Brain microvascular endothelial cell (primary cell): Measurements from ENCODE around the gene PRPF6.

Experiments used
- DNase-seq: peaks from one replicate; pipeline ENCODE4 v3.0.0-alpha.2; 2020
- H3K27ac ChIP-seq: fragments of 250-450 bp; sonication (Bioruptor Pico); 2 replicates; pipeline ENCODE4 v1.5.1; 2020; ENCODE audit warnings: mild to moderate bottlenecking, moderate library complexity
- H3K27me3 ChIP-seq: fragments of 250-450 bp; sonication (Bioruptor Pico); replicated peaks from 2 replicates; pipeline ENCODE4 v1.5.1; 2020; ENCODE audit warnings: mild to moderate bottlenecking
- H3K36me3 ChIP-seq: fragments of 250-450 bp; sonication (Bioruptor Pico); replicated peaks from 2 replicates; pipeline ENCODE4 v1.5.1; 2020; ENCODE audit warnings: mild to moderate bottlenecking
- H3K4me3 ChIP-seq: 2 replicates; pipeline ENCODE4 v1.5.1; 2011; ENCODE audit warnings: low read depth, mild to moderate bottlenecking, control low read depth, low read length, moderate library complexity
- in situ Hi-C: cut with HindIII; loops from 2 replicates; pipeline ENCODE4 v1.10.0; 2017; ENCODE audit warnings: low sequenced_read_pairs, low pct_ligation_motif_present
- TF ChIP-seq, protein P1 (sequence below): IDR thresholded peaks from 2 replicates; pipeline ENCODE4 v1.5.1; 2011; ENCODE audit warnings: low read depth, mild to moderate bottlenecking, moderate library complexity, low read length, control low read depth, inconsistent platforms; ENCODE audit errors: missing control alignments

Gene PRPF6

DNA sequence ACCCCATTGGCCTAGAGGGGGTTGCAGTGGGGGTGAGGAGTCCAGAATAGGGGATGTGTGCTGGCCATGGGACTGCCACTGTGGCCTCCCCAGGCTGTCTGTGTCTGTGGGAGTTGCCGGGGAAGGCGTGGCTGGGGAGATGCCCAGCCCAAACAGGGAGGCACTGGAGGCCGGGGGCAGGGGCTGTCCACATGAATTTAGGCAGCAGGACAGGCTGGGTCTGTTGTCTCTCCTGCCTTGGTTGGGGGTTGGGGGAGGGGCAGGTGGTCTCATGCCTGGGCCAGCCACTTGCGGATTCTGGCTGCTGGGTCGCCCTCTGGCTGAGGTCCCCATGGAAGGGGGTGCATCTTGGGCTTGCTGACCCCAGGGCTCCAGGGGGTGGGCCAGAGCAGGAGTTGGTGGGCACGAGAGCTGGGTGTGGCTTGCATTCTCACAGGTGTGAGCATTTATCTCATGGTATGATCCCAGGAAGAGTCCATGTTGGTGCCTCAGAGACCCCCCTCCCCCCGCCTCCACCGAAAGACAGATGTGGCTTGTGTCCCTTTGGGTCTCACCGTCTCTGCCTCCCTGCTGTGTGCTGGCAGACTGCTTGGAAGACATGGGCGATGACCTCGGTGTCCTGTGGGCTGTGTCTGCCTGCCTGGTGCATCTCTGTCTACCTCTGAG is 64.5 kb downstream of the PRPF6 start:
- H3K27me3 ChIP-seq = peaks cover 39% of the 10 kb centered on the region
- no peak for DNase-seq

DNA sequence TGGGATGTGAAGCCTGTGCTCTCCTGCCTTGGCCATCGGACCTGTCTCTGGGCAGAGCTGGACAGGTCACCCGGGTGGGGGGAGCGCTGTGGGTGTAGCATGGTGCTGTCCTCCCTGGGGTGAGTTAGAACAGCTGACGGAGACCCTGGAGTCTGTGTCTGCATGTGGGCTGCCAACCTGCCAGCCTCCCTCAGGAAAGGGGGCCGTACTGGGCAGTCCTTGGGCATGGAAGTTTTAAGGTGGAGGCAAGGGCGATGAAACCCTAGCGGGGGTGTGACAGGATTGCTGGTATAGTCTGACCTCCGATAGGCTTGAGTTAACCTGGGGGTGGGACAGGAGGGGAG is 66.1 kb downstream of the PRPF6 start:
- no peaks in the 10 kb centered on the region for H3K36me3 ChIP-seq
- in situ Hi-C loops = no loop called here
- no peak overlapping the region for H3K4me3 ChIP-seq
- no peak overlapping the region for H3K27ac ChIP-seq
- DNase-seq = no peak
- peaks cover 25% of the 10 kb centered on the region for H3K27me3 ChIP-seq
- TF ChIP-seq, protein P1, sequence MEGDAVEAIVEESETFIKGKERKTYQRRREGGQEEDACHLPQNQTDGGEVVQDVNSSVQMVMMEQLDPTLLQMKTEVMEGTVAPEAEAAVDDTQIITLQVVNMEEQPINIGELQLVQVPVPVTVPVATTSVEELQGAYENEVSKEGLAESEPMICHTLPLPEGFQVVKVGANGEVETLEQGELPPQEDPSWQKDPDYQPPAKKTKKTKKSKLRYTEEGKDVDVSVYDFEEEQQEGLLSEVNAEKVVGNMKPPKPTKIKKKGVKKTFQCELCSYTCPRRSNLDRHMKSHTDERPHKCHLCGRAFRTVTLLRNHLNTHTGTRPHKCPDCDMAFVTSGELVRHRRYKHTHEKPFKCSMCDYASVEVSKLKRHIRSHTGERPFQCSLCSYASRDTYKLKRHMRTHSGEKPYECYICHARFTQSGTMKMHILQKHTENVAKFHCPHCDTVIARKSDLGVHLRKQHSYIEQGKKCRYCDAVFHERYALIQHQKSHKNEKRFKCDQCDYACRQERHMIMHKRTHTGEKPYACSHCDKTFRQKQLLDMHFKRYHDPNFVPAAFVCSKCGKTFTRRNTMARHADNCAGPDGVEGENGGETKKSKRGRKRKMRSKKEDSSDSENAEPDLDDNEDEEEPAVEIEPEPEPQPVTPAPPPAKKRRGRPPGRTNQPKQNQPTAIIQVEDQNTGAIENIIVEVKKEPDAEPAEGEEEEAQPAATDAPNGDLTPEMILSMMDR = no peak

More for the DNA sequence above, 64.5 kb downstream of the PRPF6 start:
- TF ChIP-seq, protein P1 = no peak
- Histone ChIP-seq H3K4me3 (no peak overlapping the region), H3K27ac (no peak overlapping the region), H3K36me3 (no peaks in the 10 kb centered on the region)
- in situ Hi-C loops = no loop called here

DNA sequence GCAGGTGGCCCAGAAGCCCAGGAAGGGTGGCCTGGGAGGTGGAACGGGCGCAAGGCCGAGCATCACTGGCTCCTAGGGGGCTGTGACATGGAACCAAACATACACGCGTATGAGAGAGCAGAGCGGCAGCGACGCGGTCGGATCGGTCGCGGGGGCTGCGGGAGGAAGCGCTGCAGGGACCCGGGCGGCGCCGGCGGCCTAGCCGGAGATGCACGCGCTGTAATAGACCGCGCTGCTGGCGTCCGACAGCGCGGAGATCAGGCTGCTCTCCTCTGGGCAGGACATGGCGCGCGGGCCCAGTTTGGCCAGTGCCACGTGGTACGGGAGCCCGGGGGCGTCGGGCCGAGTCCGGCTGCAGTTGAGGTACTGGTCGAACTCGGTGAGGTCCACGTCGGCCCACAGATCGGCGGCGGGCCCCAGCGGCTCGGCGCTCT is 67.1 kb downstream of the PRPF6 start:
- Histone ChIP-seq H3K36me3 (no peaks in the 10 kb centered on the region), H3K27me3 (peaks cover 20% of the 10 kb centered on the region), H3K27ac (no peak overlapping the region), H3K4me3 (no peak overlapping the region)
- TF ChIP-seq, protein P1 = no peak
- no peak for DNase-seq
- in situ Hi-C loops = no loop called here

DNA sequence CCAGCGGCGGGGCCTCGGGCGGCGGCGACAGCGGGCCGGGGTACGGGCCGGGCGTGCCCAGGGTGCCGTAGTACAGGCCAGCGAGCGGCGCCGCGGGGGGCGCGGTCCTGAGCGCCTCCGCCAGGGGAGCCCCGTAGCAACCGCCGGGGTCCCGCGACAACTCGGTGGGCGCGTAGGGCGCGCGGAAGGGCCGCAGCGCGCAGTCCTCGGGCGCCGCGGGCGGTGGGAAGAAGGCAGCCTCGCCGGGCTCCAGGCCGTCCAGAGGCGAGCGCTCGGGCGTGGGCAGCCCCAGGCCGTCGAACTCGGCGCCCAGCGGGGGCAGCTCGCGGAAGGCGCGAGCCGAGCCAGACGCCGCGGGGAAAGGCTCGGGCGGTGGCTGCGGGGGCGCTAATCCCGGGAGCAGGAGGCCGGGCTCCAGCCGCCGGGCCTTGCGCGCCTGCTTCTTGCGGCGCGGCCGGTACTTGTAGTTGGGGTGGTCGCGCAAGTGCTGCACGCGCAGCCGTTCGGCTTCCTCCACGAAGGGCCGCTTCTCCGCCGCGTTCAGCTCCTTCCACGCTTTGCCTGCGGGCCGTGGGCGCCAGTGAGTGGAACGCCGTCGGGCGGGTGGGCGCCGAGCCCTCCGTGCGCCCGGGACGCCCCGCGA is 67.6 kb downstream of the PRPF6 start:
- no peak overlapping the region for H3K4me3 ChIP-seq

DNA sequence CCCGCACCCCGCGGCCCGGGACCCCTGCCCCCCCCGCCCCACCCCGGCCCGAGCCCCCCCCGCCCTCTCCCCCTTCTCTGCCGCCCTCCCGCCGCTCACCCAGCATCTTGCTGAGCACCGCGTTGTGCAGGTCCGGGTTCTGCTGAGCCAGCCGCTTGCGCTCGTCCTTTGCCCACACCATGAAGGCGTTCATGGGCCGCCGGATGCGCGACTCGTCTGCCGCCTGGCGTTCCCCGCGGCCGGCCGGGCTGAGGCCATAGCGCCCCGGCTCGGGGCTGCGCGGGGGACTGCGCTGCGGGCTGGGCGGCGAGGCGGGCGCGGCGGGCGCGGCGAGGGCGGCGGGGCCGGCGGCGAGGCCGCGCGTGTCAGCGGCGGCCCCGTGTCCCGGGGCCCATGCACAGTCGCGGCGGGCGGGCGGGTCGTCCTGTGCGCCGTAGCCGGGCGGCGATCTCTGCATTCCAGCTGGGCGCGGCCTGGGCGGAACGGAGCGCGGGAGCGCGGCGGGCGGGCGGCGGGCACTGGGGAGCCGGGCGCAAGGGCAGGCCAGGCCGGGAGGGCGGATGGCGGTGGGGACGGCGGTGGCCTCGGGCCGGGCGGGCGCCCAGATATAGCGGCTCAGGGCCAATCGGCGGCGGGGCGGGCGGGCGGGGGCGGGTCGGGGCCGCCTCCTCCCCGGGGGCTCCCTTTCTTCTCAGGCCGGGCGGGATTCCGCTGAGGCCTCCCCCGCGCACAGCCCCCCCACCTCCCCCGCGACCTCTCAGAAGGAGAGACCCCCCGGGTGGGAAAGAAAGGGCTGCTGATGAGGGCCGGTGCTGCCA is 68.3 kb downstream of the PRPF6 start, which contains the start of gene SOX18:
SOX18 (minus strand) TSS at position 580 of the 818 bp plus-strand sequence; CDS start at position 457, 123 bp downstream.
- DNase-seq = no peak
- H3K36me3 ChIP-seq = no peaks in the 10 kb centered on the region
- no peak within 1 kb of the TSS for H3K4me3 ChIP-seq
- no peak within 1 kb of the TSS for H3K27ac ChIP-seq
- peaks cover 20% of the 10 kb centered on the region for H3K27me3 ChIP-seq
- in situ Hi-C loops = no loop called here
- TF ChIP-seq, protein P1 = no peak

More for the DNA sequence above, 67.6 kb downstream of the PRPF6 start:
- in situ Hi-C loops = no loop called here
- TF ChIP-seq, protein P1 = no peak
- no peak for DNase-seq
- Histone ChIP-seq H3K36me3 (no peaks in the 10 kb centered on the region), H3K27me3 (peaks cover 20% of the 10 kb centered on the region), H3K27ac (no peak overlapping the region)
